Measurements from ENCODE around the gene VPS8.

DNA sequence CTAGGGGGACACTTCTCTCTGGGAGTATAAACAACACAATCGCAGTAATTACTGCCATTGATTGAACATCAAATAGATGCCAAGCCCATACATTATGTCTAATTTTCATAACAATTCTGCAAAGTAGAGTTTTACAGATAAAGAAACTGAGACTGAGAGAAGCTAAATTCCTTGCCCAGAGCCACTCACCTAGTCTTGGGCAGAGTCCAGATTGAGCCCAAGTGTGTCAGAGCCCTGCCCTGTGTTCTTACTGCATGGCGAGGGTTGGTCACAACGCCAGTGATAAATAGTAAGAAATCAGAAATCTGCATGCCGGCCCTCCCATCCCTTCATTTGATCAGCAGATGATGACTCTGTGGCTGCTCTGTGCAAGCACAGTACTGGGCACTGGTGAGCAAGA lies 234.6 kb downstream of the VPS8 start:
- TF ChIP-seq, protein P1, sequence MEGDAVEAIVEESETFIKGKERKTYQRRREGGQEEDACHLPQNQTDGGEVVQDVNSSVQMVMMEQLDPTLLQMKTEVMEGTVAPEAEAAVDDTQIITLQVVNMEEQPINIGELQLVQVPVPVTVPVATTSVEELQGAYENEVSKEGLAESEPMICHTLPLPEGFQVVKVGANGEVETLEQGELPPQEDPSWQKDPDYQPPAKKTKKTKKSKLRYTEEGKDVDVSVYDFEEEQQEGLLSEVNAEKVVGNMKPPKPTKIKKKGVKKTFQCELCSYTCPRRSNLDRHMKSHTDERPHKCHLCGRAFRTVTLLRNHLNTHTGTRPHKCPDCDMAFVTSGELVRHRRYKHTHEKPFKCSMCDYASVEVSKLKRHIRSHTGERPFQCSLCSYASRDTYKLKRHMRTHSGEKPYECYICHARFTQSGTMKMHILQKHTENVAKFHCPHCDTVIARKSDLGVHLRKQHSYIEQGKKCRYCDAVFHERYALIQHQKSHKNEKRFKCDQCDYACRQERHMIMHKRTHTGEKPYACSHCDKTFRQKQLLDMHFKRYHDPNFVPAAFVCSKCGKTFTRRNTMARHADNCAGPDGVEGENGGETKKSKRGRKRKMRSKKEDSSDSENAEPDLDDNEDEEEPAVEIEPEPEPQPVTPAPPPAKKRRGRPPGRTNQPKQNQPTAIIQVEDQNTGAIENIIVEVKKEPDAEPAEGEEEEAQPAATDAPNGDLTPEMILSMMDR (IDR thresholded peaks at IDR 0.05; ENCODE audit: insufficient read depth, low read length, poor library complexity, severe bottlenecking) = no peak
- no peak for TF ChIP-seq EZH2phosphoT487 (conservative IDR thresholded peaks at IDR 0.05; ENCODE audit: low read length)

Data from SU-DHL-6 (cell line).